Thoracic aorta (tissue), 2 donors: Measurements from ENCODE around the gene ZMYND8. TPM values are rescaled to one million over a fixed set of nuclear protein-coding genes. Genes with fewer than 3 reads are reported as not detected.

Experiments
- ATAC-seq: fragments of 150-250 bp; one replicate; pipeline ENCODE4 v1.8.0; 2017; ENCODE audit warnings: low read depth; ENCODE audit not compliant: insufficient number of reproducible peaks, low FRiP score
- DNase-seq: peaks from one replicate; pipeline ENCODE4 v3.0.0-alpha.2; 2020; ENCODE audit warnings: low spot score
- H3K27ac ChIP-seq, 2 donors: fragments of 200-600 bp; sonication (generic); 1 replicate in 1 of 2; 2 replicates in 1 of 2; pipeline ENCODE4 v1.5.1; 2016; ENCODE audit warnings: mild to moderate bottlenecking in 2 of 2, moderate library complexity in 2 of 2
- H3K27me3 ChIP-seq: fragments of 200-600 bp; sonication (generic); replicated peaks from 2 replicates; pipeline ENCODE4 v1.6.0; 2016; ENCODE audit warnings: mild to moderate bottlenecking; ENCODE audit not compliant: insufficient read depth
- H3K36me3 ChIP-seq: fragments of 200-600 bp; sonication (generic); one replicate; pipeline ENCODE4 v1.5.1; 2016
- H3K4me1 ChIP-seq, 2 donors: fragments of 200-600 bp; sonication (generic); 1 replicate in 1 of 2; 2 replicates in 1 of 2; pipeline versions ENCODE4 v1.5.1 to v1.6.0; 2016; ENCODE audit warnings: low read depth in 2 of 2, mild to moderate bottlenecking in 1 of 2; ENCODE audit not compliant: control insufficient read depth in 1 of 2
- H3K4me3 ChIP-seq: fragments of 200-600 bp; sonication (generic); 2 replicates; pipeline ENCODE4 v1.5.1; 2016; ENCODE audit warnings: mild to moderate bottlenecking
- H3K9me3 ChIP-seq: fragments of 200-600 bp; sonication (generic); 2 replicates; pipeline ENCODE4 v1.5.1; 2016
- total RNA-seq, 2 donors: library from RNA; depleted of rRNA; stranded (reverse); fragments of >200 nt; gene quantifications; one replicate each; pipeline versions ENCODE4 v1.1.0 to v1.2.3, GENCODE V29; 2016
- TF ChIP-seq, protein P1 (sequence below): fragments of 200-600 bp; sonication (generic); IDR thresholded peaks from one replicate; pipeline ENCODE4 v1.5.1; 2019; ENCODE audit warnings: antibody characterized with exemption

The ZMYND8 gene
- total RNA-seq, 2 donors from 2014 or later, result 17.9 to 27.2 TPM

DNA sequence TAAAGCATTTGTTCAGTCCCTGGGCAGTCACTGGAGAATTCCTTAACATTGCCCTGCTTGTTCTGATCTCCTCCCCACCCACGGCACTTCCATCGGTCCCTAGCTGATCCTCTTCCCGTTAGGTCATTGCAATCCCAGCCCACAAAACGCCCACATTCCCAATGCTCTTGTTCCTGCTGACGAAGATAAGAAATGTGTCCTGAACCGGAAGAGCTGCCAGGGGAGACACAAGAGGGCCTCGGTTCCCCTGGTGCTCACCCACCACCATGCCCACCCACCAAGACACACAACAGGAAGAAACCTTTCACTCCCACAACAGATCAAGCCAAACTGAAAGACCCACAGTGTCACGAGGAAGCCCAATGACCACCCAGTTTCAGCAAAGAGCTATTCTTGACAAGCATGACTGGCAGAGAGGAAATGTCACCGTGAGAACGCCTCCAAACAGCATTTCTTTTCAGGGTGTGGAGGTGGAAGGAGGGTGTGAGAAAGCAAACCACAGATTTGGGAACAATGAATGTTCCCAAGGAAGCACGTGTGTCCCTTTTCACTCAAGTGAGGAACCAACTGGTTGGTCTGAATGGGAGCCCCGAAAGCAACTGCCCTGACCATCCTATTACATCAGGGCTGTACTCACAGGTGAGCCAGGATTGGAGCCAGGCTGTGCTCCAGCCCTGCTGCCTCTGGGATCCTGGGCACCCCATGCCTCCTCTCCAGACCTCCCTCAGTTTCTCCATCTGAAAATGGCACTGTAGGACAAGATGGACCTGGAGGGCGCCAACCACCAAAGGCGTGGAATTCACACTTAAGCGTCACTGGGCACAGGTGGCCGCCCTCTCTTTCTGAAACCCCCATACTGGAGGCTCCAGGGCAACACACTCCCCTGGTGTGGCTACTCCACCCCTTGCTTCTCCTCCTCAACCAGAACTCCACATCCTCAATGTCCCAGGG, 97.5 kb downstream of the ZMYND8 start:
- peak overlapping the region; percentile 70 to 85 for H3K27ac ChIP-seq
- H3K36me3 ChIP-seq, result peaks cover 11% of the 10 kb centered on the region
- ATAC-seq, result peak; percentile 39
- peak; percentile 29 for DNase-seq
- peaks cover 16 to 54% of the 10 kb centered on the region in 2 donors for H3K4me1 ChIP-seq
- TF ChIP-seq, protein P1, sequence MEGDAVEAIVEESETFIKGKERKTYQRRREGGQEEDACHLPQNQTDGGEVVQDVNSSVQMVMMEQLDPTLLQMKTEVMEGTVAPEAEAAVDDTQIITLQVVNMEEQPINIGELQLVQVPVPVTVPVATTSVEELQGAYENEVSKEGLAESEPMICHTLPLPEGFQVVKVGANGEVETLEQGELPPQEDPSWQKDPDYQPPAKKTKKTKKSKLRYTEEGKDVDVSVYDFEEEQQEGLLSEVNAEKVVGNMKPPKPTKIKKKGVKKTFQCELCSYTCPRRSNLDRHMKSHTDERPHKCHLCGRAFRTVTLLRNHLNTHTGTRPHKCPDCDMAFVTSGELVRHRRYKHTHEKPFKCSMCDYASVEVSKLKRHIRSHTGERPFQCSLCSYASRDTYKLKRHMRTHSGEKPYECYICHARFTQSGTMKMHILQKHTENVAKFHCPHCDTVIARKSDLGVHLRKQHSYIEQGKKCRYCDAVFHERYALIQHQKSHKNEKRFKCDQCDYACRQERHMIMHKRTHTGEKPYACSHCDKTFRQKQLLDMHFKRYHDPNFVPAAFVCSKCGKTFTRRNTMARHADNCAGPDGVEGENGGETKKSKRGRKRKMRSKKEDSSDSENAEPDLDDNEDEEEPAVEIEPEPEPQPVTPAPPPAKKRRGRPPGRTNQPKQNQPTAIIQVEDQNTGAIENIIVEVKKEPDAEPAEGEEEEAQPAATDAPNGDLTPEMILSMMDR, result no peak
- no peaks in the 10 kb centered on the region for H3K27me3 ChIP-seq
- H3K4me3 ChIP-seq, result peak overlapping the region; percentile 33
- H3K9me3 ChIP-seq, result no peaks in the 10 kb centered on the region

DNA sequence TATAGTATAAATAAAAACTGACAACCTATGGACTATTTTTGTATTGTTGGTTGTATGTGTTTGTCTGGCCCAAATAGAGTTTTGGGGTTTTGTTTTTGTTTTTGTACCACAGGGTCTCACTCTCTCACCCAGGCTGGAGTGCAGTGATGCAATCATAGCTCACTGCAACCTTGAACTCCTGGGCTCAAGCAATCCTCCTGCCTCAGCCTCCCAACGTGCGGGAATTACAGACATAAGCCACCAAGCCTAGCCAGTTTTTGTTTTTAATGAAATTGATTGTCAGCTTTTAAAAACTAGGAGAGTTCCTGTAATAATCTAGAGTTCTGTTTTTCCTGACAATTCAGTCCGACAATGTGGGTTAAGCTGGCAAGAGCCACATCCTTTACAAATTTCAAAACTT, 98.7 kb downstream of the ZMYND8 start:
- DNase-seq, result no peak
- H3K27me3 ChIP-seq, result no peaks in the 10 kb centered on the region
- TF ChIP-seq, protein P1, result no peak
- H3K9me3 ChIP-seq, result no peaks in the 10 kb centered on the region
- H3K27ac ChIP-seq, result peak overlapping the region; percentile 70 to 85
- H3K4me1 ChIP-seq, result peaks cover 19 to 56% of the 10 kb centered on the region in 2 donors
- no peak overlapping the region for H3K4me3 ChIP-seq
- peaks cover 11% of the 10 kb centered on the region for H3K36me3 ChIP-seq
- ATAC-seq, result no peak

DNA sequence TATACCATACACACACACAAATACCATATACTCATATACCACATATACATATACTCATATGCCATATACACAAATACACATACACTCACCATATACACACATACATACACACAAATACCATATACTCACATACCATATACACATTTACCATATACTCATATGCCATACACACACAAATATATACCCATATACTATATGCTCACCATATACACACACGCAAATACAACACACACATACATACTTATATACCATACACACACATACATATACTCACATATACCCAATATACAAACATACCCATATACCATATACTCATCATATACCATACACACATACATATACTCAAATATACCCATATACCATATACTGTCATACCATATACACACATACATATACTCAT, 99.2 kb downstream of the ZMYND8 start:
- no peak for DNase-seq
- ATAC-seq, result no peak
- Histone ChIP-seq H3K9me3 (no peaks in the 10 kb centered on the region), H3K27me3 (no peaks in the 10 kb centered on the region), H3K4me1 (peaks cover 19 to 61% of the 10 kb centered on the region in 2 donors), H3K27ac (peak overlapping the region; percentile 27 to 56), H3K4me3 (no peak overlapping the region), H3K36me3 (peaks cover 11% of the 10 kb centered on the region)
- TF ChIP-seq, protein P1, result no peak

DNA sequence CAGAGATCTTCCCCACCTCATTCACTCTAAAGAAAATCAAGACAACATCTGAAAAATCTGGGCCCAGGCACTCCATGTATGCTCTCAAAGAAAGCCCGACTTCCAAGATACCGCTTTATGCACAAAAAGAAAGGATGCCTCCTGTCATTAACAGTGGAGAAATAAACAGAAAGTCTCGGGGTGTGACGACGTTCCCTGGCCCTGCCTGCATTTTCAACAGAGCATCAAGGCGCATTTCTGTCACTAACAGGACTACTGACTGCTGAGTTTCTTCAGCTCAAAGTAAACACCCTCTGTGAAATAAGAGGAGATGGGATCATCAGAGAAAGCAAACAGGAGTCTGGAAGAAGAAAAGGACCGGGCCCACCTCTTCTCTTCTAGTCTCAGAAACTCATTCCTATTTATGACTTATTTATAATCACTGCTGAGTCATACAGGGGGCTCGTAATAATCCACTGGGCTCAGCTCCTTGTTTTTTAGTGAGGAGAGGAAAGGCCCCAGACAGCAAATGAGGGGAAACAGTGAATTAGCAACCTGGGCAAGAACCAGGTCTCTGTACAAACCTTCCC, 99.7 kb downstream of the ZMYND8 start:
- no peaks in the 10 kb centered on the region for H3K9me3 ChIP-seq
- TF ChIP-seq, protein P1, result no peak
- peak overlapping the region; percentile 40 for H3K4me3 ChIP-seq
- peak; percentile 64 for ATAC-seq
- no peak for DNase-seq
- peaks cover 19 to 63% of the 10 kb centered on the region in 2 donors for H3K4me1 ChIP-seq
- H3K27ac ChIP-seq, result peak overlapping the region; percentile 27 to 56
- no peaks in the 10 kb centered on the region for H3K27me3 ChIP-seq
- H3K36me3 ChIP-seq, result peaks cover 6% of the 10 kb centered on the region

DNA sequence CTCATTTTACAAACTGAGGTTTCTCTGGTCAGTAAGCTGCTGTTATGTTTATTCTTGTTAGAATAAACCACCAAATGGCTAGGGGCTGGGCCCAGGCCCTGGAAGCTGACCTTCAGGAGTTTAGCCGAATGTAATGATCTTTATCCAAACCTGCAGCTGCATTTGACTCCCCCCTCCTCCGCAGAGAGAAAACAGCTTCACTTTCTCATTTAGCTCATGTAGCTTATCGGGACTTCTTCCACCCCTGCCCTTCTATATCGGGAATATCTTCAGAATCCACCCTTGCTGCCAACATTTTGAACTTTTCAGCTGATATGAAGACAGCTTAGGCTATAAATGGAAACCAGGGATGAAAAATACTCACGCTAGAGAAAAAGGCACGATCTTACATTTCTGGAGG, 102.6 kb downstream of the ZMYND8 start:
- Histone ChIP-seq H3K27me3 (no peaks in the 10 kb centered on the region), H3K4me1 (peaks cover 14 to 57% of the 10 kb centered on the region in 2 donors), H3K9me3 (no peaks in the 10 kb centered on the region), H3K4me3 (peak overlapping the region; percentile 53), H3K27ac (peak overlapping the region in 1 of 2 donors; percentile 34), H3K36me3 (no peaks in the 10 kb centered on the region)
- no peak for ATAC-seq
- DNase-seq, result no peak
- TF ChIP-seq, protein P1, result no peak
